Pons (tissue), 1 donor: ENCODE measurements around the gene PSMB7.

ENCODE experiments used
- DNase-seq: peaks from one replicate; pipeline ENCODE4 v3.0.0-alpha.2; 2016; ENCODE audit warnings: low spot score

Gene PSMB7

DNA sequence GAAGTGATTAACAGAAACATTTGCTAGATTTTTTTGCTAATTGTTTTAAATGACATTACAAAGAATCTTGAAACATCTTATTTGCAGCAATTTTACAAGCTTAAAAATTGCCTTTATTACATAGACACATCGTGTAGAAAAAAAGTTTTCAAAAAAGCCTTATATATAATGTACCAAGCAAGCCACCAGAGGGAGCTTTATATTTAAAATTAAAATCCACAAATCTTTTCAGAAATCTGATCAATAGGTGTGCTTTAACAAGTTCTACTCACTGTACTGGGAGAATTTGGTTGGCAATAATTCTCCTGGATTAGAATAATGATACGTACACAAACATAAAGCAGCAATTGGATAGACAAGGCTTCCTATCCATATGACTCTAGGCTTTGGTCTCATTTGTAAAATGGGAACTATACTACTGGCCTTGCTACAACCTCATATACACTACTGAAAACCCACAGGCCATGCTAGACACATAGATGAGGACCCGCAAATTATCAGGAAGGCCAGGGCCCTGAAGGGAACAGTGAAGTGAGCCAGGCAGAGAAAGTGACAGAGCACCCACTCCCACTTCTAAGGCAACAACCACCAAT lies 4.8 kb downstream of the PSMB7 start:
- DNase-seq, result no peak

DNA sequence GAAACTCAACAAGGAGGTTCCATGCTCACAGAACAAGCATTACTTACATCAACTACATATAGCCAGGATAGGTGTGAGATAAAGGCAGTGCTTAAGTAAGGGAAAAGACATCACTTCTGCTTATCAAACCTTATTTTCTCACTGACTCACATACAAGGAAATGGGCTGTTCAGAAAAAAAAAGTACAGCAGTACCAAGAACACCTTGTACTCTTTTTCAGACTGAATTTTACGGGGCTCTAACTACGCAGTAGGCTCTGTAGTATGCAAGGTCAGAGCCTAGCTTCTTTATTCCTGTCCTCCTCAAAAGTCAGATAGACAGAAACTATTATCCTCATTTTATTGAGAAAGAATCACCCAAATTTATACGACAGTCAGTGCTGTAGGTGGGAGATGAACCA lies 5.8 kb downstream of the PSMB7 start:
- DNase-seq, result no peak

DNA sequence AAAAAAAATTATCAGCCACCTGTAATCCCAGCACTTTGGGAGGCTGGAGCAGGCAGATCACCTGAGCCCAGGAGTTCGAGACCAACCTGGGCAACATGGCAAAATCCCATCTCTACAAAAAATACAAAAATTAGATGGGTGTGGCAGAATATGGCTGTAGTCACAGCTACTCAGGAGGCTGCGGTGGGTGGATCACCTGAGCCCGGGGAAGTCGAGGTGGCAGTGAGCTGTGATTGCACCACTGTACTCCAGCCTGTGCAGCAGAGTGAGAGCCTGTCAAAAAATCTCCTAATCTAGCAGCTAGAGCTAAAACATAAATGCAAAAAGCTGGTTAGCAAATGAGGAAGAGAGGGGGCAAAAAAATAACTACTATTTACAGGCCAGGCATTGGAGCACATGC lies 12.0 kb downstream of the PSMB7 start:
- no peak for DNase-seq

DNA sequence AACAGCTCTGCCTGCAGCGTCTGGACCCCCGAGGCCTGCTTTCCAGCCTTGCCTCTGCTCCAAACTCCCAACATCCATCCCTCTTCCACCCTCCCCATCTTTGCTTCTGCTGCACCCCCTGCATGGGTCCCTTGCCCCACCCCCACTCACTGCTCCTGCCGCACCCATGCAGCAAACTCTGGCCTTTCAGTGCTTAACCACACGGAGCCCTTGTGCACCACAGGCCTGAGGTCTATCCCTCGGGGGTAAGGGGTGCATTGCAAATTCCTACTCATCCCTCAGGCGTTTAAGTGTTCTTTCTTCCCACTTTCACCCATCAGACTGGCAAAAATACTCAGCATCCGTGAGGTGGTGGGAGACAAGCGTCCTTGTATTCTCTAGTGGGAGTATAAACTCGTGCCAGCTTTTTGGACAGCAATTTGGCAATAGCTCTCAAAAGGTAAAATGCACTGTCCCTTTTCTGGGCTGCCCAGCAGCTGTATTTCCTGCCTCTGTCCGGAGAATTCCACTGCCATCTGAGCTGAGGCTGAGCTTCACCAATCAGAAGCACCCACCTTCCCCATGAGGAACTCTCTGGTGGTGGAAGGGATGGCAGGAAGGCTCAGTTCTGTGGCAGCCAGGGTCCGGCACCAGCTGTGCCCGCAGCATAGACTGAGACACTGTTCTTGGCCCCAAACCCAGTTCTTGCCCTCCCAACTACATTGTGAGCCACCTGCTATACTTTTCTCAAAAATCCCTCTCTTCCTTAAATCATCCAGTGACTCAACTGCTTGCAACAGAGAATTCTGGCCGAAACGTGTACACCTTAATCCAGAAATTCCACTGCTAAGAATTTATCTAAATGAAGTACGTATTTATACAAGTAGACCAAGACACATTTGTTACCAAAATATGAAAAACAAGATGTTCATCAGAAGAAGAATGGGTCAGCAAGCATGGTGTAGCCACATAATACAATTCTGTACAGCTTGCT lies 15.0 kb downstream of the PSMB7 start:
- no peak for DNase-seq

DNA sequence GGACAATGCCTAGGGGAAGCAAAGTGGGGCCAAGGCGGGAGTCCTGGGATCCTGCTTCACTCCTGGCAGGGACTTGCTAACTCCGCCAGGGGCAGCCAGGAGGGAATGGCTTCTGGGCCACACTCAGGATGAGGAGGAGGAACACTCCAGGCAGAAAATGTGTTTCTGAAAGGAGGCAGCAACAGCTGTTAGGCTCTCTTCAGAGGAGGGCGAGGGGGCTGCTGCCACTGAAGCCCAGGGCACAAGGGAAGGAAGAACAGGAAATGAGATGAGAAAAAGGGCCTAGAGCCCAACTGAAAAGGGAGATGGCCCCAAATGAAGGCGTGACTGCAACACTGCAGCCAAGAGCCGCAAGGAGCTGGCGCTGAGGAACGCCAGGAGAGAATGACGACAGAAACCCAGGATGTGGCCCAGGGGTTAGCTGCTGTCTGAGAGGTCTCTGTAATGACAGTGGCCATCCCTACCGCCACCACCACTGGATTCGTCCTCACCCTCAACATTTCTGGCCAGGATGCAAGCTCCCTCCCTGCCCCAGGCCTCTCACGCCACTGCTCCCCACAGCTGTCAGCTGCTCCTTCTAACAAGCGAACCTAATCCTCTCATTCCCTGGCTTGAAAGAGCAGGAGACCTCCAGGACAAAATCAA lies 15.8 kb downstream of the PSMB7 start:
- DNase-seq, result peak; percentile 31

DNA sequence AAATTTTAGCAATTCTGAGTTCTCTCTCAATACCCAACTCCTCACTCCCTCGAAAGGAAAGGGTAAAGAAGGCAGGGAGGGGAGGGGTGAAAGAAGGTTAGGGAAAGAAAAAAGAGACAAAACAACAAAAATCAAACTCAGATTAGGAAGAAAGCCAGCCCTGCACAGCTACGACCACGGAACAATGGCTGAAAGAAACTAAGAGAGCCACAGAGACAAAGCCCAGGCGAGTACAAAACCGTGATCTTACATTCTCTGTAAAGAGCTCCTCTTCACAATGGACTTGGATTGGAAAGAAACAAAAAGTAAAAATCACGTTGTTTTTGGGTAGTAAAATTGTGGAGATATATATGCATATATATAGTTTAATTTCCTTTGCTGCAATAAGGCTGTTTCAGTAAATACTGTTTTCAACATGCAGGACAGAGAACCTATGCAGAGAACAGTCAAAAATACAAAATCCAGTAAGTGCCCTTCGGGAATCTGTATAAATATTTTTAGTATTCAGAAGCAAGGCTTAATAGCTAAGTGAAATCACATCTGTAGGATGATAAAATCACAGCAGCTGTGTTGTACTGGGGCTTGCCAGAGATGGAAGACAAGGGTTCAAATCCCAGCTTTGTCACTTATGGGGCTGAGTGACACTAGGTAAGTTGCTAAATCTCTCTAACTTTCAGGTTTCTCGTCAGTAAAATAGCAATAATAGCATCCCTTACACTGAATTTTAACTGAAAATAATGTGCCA lies 16.9 kb downstream of the PSMB7 start:
- peak; percentile 46 for DNase-seq

DNA sequence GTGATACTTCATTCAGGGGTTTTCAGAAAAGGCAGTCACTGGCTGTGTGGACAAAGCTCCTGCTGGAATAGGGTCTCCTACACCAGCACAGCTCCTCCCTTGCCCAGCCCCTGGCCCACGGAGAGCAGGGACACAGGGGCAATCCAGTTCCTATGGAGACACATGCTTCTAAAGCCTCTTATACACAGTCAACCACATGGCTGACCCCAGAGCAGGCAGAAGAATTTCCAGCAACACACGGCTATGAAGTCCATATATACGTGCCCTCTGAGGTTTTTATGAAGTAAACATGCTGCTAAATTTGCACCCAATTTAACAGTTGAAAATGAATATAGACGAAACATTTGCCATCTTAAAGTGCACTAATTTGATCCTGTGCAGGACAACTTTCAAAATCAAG lies 19.4 kb downstream of the PSMB7 start:
- DNase-seq, result no peak

DNA sequence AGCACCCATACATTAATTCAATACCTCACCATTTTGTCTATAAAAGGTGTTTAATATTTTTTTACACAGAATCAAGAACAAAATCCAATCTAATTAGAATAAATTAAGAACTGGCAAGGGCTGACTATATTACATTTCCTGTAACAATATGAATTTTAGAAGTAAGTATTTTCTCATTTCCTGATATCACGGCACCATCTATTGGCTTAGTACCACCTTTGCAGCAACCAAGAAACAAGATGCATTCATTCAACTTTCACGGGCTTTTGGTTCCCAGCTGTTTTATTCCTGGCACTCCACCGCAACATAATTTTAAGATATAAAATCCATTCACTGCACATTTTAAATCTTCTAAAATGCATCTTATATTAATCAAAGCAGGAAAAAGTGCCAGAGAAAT lies 20.6 kb downstream of the PSMB7 start:
- DNase-seq, result no peak

DNA sequence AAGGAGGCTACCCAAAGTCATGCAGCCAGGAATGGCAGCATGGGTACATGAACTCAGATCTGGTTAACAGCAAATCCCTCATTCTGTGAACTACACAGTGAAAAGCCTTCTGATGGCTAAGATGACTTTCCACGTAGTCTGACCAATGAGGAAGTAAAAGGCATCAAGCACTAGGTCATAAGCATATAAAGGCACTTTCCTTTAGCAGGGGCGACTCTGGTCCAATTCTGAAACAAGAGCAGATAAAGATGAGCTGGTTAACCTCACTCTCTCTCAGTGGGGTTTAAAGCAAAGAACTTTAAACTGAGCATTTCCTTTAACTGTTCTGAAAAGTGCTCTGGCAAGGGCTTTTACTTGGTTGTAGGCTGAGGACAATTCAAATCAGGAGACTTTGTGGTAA lies 21.1 kb downstream of the PSMB7 start:
- DNase-seq, result no peak

DNA sequence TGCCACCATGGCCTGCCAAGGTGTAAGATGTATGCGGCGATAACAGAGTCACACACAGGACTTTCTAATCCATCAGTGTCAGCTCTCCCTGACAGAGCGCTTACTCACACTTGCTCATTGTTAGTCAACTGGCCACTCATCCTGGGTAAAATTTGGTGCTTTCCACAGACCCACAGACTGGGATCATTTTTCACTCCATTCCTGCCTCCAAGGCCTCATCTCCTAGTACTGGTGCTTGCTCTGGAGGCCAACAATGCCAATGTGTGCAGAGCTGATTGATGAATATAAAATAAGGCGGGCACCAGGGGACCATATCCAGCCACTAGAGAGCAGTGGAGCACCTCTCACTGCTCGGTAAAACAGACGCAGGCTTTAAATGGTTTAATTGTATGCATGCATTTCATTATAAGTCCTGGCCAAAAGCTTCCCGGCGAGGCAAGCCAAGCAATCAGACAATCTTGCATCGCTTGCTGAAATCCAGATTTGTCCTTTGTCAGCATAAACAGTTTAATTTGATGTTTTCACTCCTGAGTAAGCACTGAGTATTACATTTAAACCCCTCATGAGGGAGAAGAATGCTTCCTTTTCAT lies 22.3 kb downstream of the PSMB7 start:
- peak; percentile 95 for DNase-seq

DNA sequence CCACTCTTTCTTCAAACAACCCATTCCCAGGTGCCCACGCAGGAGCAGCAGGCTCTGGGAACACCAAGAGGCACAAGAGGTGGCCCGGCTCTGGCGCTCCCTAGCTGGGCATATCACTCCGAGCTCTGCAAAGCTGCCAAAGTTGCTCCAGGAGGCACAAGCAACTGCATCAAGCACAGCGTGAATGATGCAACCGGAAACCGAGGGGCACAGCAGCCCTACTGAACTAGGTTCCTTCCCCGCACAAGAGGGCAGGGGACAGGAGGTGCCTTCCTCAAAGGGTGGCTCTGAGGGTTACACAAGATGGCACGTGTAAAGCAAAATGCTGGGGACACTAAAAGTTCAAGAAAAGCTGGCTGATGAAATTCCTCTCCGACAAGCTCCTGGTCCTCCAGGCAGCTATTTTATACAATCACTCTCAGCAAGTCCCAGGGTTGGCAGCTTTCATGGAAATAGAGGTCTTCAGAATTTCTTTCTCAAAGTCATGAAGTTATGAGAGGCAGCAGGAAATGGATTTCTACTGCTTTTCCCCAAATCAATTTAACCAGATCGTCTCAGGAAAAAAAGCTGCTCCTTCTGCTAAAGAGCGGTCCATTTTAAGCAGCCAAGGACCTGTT lies 22.9 kb downstream of the PSMB7 start:
- no peak for DNase-seq

DNA sequence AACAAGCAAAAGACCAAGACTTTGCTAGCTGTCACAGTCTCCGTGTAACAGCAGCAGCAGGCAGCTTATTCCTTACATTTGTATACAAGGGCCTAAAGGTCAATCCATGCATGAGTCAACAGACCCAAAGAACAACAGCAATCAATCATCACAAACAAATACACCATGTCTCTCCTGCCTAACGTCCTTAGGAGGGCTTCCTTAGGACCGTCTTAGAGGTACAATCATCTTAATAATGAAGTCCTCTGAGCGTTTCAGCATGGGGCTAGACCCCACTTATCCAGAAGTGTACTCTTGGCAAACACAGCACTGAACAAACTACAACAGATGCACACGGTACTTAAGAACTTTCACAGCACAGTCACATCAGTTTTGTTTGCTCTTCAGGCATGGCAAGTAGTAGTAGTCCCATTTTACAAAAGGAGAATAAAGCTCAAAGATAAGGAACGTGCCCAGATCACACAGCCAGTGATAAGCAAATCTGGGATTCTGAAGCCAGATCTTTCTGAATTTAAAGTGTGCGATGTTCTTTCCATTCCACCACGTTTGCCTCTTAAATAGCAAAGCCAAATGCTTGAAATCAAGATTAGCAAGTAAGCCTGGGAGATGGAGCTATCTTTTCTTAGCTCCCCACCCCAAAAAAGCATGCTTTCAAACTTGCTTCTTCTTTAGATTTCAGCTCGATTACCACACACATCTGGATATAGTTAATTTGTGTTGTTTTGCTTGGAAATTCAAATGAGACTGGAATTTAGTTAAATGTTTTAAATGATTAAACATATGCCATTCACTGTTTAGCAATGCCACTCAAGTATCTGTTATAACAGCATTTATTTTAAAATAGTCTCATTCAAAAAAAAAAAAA lies 24.2 kb downstream of the PSMB7 start:
- DNase-seq, result no peak

DNA sequence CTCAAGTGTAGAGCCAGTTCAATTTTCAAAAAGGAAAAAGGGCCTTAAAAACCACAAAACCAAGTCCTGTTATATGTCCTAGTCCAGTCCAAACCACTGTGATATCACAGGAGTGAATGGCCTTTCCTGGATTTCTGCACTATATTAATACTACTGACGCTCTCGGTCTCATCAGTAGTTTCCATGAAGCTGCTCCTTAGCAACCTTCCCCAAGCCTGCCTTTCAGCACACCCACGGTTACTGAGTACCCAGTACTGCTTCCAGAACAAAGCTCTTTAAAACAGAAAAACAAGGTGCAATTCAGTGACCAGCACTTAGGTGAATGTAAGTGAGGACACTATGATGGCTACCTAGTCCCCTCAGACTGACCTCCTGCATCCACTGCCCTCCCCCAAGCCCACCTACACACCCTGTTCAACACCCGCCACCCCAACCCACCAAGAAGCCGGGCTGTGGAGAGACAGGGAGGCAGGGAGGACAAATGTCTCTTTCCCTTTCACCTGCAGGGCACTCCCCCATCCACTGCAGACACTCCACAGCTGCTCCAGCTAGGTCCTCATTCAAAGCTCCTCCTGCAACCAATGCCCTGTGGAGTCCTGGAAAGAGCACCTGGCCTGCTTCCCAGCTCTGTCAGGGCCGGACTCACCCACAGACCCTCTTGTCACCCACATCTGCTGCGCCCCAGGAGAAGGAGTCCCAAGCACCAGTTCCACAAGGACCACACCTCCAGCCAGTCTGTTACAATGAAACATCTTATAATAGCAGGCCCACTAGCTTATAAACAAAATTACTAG lies 25.9 kb downstream of the PSMB7 start:
- DNase-seq, result no peak

DNA sequence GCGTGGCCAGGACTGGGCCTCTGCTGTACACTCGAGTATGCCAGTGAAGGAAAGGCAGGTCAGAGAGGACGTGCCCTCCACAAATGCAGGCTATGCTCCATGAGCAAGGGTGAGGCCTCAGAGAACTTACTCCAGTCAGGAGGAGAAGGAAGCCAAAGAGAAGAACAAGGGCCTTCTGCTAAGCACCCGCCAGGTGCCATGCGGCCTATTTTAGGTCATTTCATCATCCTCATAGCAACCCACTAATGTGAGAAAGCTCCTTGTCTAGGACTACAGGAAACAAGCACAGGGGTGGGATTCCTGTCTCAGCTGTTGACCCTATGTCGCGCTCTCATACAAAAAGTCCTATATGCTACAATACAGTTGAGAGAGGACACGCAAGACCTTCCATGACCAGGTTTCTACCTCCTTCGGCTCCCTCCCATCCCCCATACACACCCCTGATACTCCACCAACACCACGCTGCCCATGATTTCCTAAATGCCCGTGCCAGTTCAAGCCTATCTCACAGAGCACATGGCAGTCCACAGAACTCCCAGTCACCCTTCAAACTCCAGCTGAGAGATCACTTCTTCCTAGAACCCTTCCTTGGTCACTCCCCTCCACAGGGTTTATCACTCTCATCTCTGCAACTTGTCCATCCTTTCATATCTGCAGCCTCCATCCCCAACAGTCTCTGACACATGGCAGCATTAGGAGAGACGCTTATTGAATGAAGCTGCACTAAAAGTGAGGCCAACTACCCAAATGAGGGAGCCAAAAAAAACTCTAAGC lies 26.8 kb downstream of the PSMB7 start:
- no peak for DNase-seq

DNA sequence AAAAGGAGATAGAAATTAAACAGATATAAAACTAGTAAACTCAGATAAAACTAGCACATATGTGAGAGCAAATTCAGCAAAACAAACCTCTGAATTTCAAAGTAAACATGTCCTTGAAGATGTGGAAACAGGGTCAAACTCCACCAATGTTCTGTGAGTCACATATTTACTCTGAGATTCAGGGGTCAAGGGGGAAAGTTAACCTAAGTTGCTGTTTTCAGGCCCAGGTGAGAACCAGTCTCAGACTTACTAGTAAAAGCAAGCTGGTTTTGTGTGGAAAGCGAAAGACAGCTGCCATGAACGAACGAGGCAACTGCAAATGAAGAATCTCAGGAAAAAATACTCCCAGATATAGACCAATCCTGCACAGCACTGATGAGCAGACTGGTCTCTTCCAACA lies 29.0 kb downstream of the PSMB7 start:
- no peak for DNase-seq

DNA sequence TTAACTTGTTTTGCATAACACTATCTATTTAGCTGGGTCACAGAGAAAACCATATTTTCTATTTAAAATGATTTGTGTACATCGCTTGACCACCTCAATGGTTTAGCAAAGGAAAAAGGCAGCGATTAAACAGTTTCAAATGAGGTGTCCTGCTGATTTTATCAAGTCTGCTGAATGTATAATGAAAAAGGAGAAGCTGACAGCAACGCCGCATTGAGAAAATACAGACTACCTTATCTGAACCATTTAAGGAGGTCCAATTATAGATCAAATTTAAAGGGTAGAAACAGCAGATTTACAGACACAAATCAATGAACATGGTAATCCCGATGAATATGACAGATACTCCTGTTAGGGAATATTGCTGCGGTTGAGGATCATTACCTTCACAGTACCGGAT lies 29.6 kb downstream of the PSMB7 start:
- DNase-seq, result no peak

DNA sequence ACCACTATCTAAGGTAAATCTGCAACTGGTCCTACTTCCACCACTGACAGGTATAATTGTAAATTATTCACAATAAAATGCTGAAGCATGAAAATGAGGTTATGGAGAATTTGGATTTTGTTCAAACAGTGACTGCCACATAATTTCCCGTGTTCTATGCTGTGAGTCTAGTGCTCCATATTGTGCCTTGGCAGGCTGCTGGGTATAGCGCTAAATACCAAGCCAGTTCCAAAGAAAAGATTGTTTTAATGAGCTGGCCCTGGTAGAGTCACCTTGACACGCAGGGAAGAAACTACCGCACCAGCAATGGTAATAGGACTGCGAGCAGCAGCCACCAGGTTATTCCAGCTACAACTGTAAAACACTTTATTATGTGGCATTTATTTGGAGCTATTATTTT lies 30.4 kb downstream of the PSMB7 start:
- no peak for DNase-seq

DNA sequence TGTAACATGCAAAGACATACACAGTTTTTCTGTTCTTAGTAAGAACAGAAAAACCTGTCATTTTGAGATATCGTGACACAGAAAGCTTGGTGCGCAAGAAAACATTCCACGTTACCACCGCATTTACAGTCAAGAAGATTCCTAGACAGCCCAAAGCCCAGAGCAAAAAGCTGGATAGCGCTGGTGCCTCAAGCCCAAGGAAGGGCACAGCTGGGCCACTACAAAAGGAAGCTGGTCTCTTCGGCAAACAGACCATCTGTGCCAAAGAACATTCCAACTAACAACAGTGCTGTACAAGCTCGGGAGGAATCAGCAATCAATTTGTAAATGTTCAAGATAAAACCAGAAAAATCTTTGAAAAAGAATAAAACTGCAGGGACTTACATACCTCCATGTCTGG lies 31.0 kb downstream of the PSMB7 start:
- no peak for DNase-seq
